ENCODE data around the gene LRMDA. TPM values are rescaled to one million over a fixed set of nuclear protein-coding genes. Genes with fewer than 3 reads are reported as not detected.

LRMDA gene
- polyA plus RNA-seq, 2 of the 4 experiments (the other 2 are of a cell fraction): 4.6 to 5.2 TPM

DNA sequence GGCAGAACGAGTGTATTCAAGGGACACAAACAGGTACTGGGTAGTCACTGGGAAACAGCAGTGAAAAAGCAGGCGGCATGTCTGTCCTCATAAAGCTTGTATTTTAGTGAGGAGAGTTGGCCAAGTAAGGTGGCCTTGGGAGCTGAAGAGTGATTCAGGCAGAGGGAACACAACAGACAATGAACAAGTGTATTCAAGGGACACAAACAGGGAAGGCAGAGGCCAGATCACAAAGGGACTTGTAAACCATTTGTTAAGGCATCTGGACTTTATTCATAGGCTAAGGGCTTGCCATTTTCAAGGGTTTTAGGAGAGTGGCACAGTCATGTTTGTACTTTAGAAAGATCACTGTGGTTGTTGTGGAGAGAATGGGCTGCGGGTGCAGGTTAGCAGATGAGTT, 49.0 kb downstream of the LRMDA start:
- Histone ChIP-seq H3K27ac (no peak overlapping the region), H3K9me3 (peaks cover 3% of the 10 kb centered on the region; the same call in 1 of the 3 replicates), H3K4me2 (no peak overlapping the region), H3K4me3 (no peak overlapping the region), H3K4me1 (no peaks in the 10 kb centered on the region)
- ATAC-seq (no peak), DNase-seq (ENCODE audit: low read depth in 1 of 2, low spot score in 1 of 2) (no peak), FAIRE-seq (no peak)
- ChIA-PET POLR2A (no interaction called here), CTCF (no interaction called here)
- 70% methylated on average over 3 of the region's 3 CpGs for WGBS (ENCODE audit: missing lambda C conversion rate)
- TF ChIP-seq, protein P1, sequence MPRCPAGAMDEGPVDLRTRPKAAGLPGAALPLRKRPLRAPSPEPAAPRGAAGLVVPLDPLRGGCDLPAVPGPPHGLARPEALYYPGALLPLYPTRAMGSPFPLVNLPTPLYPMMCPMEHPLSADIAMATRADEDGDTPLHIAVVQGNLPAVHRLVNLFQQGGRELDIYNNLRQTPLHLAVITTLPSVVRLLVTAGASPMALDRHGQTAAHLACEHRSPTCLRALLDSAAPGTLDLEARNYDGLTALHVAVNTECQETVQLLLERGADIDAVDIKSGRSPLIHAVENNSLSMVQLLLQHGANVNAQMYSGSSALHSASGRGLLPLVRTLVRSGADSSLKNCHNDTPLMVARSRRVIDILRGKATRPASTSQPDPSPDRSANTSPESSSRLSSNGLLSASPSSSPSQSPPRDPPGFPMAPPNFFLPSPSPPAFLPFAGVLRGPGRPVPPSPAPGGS (IDR thresholded peaks at IDR 0.05): no peak
- TF ChIP-seq KDM5A (IDR thresholded peaks at IDR 0.05) (no peak), HOXB5 (CRISPR knock-in tag; IDR thresholded peaks at IDR 0.05) (no peak), SREBF2 (IDR thresholded peaks at IDR 0.05) (no peak), FOSB (CRISPR knock-in tag; IDR thresholded peaks at IDR 0.05) (no peak), TFCP2L1 (CRISPR knock-in tag; IDR thresholded peaks at IDR 0.05) (no peak), TP53 (CRISPR knock-in tag; IDR thresholded peaks at IDR 0.05) (no peak)

DNA sequence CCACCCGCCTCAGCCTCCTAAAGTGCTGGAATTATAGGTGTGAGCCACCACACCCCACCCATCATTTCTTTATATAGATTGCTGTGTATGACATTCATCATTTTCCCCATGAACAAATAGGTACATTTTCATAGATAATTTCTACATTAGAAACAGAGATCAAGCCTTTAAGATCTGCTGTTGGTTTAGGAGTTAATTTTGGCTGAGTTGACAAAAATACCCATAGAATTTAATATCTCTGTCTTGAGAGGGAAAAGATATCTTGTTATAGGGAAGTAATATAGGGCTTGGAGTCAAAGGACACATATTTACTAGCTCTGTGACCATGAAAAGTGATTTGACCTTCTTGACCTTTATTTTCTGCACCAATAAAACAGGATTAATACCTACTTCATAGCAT, 51.8 kb downstream of the LRMDA start:
- Histone ChIP-seq H3K9me3 (peaks cover 3% of the 10 kb centered on the region; the same call in 1 of the 3 replicates), H3K4me1 (no peaks in the 10 kb centered on the region), H3K4me3 (no peak overlapping the region), H3K4me2 (no peak overlapping the region), H3K27ac (no peak overlapping the region)
- no peak for DNase-seq (ENCODE audit: low read depth in 1 of 2, low spot score in 1 of 2)
- POLR2A ChIA-PET: no interaction called here
- TF ChIP-seq, protein P2, sequence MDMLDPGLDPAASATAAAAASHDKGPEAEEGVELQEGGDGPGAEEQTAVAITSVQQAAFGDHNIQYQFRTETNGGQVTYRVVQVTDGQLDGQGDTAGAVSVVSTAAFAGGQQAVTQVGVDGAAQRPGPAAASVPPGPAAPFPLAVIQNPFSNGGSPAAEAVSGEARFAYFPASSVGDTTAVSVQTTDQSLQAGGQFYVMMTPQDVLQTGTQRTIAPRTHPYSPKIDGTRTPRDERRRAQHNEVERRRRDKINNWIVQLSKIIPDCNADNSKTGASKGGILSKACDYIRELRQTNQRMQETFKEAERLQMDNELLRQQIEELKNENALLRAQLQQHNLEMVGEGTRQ (IDR thresholded peaks at IDR 0.05): no peak
- TF ChIP-seq, protein P3, sequence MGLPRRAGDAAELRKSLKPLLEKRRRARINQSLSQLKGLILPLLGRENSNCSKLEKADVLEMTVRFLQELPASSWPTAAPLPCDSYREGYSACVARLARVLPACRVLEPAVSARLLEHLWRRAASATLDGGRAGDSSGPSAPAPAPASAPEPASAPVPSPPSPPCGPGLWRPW (IDR thresholded peaks at IDR 0.05): no peak
- no peak for TF ChIP-seq MAZ (IDR thresholded peaks at IDR 0.05; ENCODE audit: borderline replicate concordance, low read depth, low read length)
- peak; percentile 83 for TF ChIP-seq MAFK (IDR thresholded peaks at IDR 0.05; ENCODE audit: partially characterized antibody)
- TF ChIP-seq, protein P4, sequence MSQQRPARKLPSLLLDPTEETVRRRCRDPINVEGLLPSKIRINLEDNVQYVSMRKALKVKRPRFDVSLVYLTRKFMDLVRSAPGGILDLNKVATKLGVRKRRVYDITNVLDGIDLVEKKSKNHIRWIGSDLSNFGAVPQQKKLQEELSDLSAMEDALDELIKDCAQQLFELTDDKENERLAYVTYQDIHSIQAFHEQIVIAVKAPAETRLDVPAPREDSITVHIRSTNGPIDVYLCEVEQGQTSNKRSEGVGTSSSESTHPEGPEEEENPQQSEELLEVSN (IDR thresholded peaks at IDR 0.05; ENCODE audit: borderline replicate concordance, low read depth): no peak
- TF ChIP-seq FOSL2 (IDR thresholded peaks at IDR 0.05): no peak
- TF ChIP-seq FOSL2 (CRISPR knock-in tag; IDR thresholded peaks at IDR 0.05): no peak
- no peak for FAIRE-seq
- no peak for ATAC-seq
- 94% methylated on average over 1 of the region's 1 CpG for WGBS (ENCODE audit: missing lambda C conversion rate)
- CTCF ChIA-PET: no interaction called here

DNA sequence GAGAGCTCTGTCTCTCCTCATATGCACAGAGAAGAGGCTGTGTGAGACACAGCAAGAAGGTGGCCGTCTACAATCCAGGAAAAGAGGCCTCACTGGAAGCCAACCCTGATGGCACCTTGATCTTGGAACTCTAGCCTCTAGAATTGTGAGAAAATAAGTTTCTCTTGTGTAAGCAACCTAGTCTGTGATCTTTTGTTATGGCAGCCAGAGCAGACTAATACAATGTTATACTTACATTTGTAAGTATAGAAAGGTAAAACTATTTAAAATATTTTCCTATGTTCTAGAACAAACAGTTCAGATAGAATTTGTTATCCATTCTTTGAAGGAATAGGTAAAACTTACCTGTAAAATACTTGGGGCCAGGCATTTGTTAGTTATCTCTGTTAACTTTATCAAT, 53.3 kb downstream of the LRMDA start:
- POLR2A ChIA-PET: no interaction called here
- CTCF ChIA-PET: interaction anchor here (0.6 kb wide), 1 partner anchor 420 kb away, joined by 3 read pairs; no protein-coding TSS in a partner anchor
- no peaks in the 10 kb centered on the region for H3K4me1 ChIP-seq
- FAIRE-seq (no peak), DNase-seq (ENCODE audit: low read depth in 1 of 2, low spot score in 1 of 2) (no peak), ATAC-seq (no peak)
- no peak overlapping the region for H3K4me2 ChIP-seq
- H3K4me3 ChIP-seq: no peak overlapping the region
- TF ChIP-seq, protein P5, sequence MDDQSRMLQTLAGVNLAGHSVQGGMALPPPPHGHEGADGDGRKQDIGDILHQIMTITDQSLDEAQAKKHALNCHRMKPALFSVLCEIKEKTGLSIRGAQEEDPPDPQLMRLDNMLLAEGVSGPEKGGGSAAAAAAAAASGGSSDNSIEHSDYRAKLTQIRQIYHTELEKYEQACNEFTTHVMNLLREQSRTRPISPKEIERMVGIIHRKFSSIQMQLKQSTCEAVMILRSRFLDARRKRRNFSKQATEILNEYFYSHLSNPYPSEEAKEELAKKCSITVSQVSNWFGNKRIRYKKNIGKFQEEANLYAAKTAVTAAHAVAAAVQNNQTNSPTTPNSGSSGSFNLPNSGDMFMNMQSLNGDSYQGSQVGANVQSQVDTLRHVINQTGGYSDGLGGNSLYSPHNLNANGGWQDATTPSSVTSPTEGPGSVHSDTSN (IDR thresholded peaks at IDR 0.05): no peak
- TF ChIP-seq ZSCAN20 (CRISPR knock-in tag; IDR thresholded peaks at IDR 0.05): no peak
- H3K9me3 ChIP-seq: peaks cover 3% of the 10 kb centered on the region; the same call in 1 of the 3 replicates
- 44% methylated on average over 1 of the region's 1 CpG for WGBS (ENCODE audit: missing lambda C conversion rate)
- H3K27ac ChIP-seq: no peak overlapping the region

DNA sequence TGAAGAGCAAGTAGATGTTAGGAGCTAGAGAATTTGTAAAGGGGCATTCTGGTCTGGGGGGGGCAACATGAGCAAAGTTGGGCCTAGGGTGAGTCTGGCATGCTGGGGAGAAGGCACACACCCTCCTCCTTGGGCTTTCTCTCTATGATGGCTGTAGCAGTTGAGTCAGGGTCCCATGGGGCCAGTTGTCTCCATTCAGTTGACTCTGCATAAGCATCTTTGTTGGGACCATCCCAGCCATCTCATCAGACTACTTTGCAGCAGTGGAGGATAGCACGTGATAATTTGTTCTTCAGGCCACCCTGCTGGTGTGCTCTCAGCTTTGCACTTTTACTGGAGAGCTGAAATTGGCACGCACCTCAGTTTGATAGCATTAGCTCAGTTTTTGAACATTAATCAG, 55.2 kb downstream of the LRMDA start:
- peaks cover 3% of the 10 kb centered on the region; the same call in 1 of the 3 replicates for H3K9me3 ChIP-seq
- H3K4me1 ChIP-seq: no peaks in the 10 kb centered on the region
- FAIRE-seq (no peak), DNase-seq (ENCODE audit: low read depth in 1 of 2, low spot score in 1 of 2) (no peak), ATAC-seq (no peak)
- no peak overlapping the region for H3K4me2 ChIP-seq
- WGBS (ENCODE audit: missing lambda C conversion rate): 39% methylated on average over 2 of the region's 2 CpGs
- POLR2A ChIA-PET: no interaction called here
- H3K27ac ChIP-seq: no peak overlapping the region
- TF ChIP-seq CBX8 (IDR thresholded peaks at IDR 0.05) (no peak), CHD4 (IDR thresholded peaks at IDR 0.05; ENCODE audit: borderline replicate concordance) (no peak), TP53 (CRISPR knock-in tag; IDR thresholded peaks at IDR 0.05) (no peak), RFX5 (IDR thresholded peaks at IDR 0.05) (no peak), HOXA7 (CRISPR knock-in tag; IDR thresholded peaks at IDR 0.05) (no peak), EHF (CRISPR knock-in tag; IDR thresholded peaks at IDR 0.05) (no peak)
- TF ChIP-seq, protein P1 (IDR thresholded peaks at IDR 0.05): no peak
- CTCF ChIA-PET: interaction anchor here (1.2 to 1.6 kb wide), 2 partner anchors 8 to 37 kb away, joined by 3 read pairs; no protein-coding TSS in a partner anchor
- no peak overlapping the region for H3K4me3 ChIP-seq

Data from A549 (cell line).